Stomach (tissue), 4 donors: ENCODE data around the gene PKHD1.

Experiments
- CTCF ChIP-seq, 7 experiments: fragments of 450-650 bp in 4 of 7; fragments of 200-600 bp in 3 of 7; sonication (generic) in 3 of 7; IDR thresholded peaks; one replicate each; pipeline ENCODE4 v1.5.1; 2016 to 2019; ENCODE audit warnings: antibody characterized with exemption in 7 of 7, control low read depth in 2 of 7, mild to moderate bottlenecking in 1 of 7
- POLR2A ChIP-seq, 4 donors: fragments of 450-650 bp; IDR thresholded peaks; one replicate each; pipeline ENCODE4 v1.6.1; 2016; ENCODE audit warnings: antibody characterized with exemption in 4 of 4, control low read depth in 2 of 4, mild to moderate bottlenecking in 1 of 4, moderate library complexity in 1 of 4

- no peak for TF ChIP-seq POLR2A (IDR thresholded peaks at IDR 0.05)
- no peak for TF ChIP-seq CTCF (IDR thresholded peaks at IDR 0.05)
These were observed 111.0 kb downstream of the PKHD1 start for GRCh38 chr6:51976374-51976773.
